Activated T-cell treated with anti-CD3 and anti-CD28 coated beads, Interleukin-2, amount 50 U/mL, for 48 hours (primary cell): Measurements from ENCODE around the gene OXGR1.
"Not testable (repeated sequence)": the region's sequence is repeated elsewhere in the genome, so short reads cannot be mapped to it uniquely, and the experiment has no call there.

Experiments used
- DNase-seq, 2 experiments: peaks; one replicate each; pipeline ENCODE4 v3.0.0-alpha.2; 2020

OXGR1 gene

DNA sequence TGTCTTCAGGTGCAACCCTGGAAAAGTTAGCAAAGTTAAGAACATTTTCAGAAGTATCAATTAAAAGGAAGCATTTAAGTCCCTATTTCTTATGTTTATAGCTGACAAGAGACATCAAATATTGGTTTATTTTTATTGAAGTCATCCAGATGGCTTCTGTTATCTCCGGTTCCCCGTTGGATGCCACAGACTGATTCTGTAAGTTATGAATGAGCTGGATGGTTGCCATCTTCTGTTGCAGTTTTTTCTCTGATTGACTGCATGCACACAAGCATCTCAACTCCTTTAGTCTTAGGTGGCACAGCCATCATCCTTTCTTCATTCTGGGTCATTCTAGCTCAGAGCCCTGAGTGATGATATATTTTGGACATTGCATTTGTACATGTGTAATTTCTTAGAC, 10.6 kb upstream of the OXGR1 start:
- no peak for DNase-seq

DNA sequence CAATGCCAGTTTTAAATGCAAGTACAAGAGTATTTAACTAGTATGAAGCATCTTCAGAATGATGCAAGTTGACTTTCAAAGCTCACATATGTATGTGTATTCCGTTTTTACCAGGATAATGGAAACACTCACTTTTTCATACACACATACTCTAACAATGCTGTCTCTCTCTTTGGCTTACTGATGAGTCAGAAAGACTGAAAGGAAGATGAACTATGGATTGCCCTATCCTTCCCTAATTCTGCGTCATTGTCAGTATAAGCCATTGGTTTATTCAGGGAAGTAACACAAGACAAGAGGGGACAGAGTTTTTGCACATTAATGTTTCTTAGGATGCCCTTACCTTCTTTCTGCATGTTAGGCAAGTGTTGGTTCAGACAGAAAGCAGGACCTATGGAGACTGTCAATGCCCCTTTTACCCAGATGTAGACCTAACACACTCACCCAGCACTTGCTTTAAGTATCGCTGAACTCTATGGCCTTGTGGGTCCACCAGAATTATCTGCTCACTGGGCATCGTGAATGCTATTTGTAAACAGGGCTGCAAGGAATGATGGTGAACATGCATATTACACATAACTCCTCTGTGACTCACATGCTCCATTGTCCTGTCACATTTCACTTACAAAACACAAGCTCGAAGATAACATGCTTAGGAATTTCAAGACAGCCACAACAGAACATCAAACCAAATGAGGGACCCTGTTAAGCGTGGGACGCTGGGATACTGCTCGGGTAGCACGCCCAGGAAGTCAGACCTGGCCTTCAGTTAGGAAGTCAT, 10.0 kb upstream of the OXGR1 start:
- DNase-seq = no peak

DNA sequence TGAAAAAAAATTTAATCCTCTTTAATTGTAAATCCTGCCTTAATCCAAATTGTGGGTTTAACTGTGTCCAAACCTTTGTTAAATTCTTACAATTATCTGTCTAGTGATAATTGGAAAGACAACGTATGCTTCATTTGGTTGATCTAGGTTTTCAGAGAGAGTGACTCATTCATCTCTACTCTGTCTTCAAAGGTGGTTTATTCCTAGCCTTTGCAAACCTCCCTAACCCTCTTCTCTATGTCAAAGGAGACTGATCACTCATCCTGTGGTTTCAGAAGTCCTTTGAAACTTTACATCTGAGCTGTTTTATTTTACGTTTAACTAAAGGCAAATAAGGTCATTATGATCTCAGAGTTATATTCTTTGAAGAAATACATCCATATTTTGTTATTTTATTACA, 8.8 kb upstream of the OXGR1 start:
- no peak for DNase-seq

DNA sequence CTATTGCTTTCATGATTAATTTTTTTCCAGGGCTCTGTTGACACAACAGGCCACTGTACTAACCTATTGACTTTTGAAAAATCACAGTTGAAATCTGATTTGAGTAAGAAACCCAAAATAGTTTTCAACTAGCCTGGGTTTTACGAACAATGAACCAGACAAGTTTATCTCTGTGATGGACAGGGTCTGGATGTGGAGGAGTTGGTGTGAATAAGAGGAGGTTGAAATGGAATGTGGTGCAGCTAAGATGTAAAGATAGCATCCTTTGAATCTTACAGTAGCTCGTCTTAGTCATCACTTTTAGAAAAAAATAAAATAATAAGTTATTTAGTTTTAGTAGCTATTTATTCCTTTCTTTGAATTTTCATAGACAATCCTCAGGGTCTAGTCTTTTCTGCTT, 8.3 kb upstream of the OXGR1 start:
- DNase-seq = no peak

GRCh38 chr13:97001636-97002035, 7.4 kb upstream of the OXGR1 start:
- no peak for DNase-seq

DNA sequence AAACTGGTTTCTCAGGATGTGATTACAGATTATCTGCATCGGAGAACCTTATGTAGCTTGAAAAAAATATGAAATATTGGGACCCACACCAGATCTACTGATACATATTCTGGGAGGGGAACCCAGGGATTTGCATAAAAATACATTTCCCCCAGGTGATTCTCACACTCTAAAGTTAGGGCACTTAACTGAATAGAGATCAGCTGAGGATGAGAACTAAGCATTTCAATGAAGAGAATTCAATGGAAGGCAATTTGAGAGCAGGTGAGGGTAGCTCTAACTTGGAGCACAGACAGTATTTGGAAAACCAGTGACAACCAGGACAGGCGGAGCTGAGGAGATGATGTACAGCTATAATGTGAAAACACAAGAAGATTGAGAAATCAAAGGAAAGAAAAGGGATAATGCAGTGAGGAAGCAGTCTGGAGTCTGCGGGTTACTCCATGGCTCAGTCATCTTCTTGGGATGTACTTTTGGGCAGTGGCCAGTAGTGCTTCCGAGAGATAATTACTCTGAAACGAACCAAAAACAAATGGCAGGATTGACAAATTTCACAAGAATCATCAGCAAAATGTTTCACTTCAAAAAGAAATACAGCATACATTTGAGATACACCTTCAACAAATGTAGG, 6.1 kb upstream of the OXGR1 start:
- DNase-seq = no peak

GRCh38 chr13:96999091-96999490, 4.8 kb upstream of the OXGR1 start:
- DNase-seq = no peak

GRCh38 chr13:96998051-96998450, 3.8 kb upstream of the OXGR1 start:
- no peak for DNase-seq

DNA sequence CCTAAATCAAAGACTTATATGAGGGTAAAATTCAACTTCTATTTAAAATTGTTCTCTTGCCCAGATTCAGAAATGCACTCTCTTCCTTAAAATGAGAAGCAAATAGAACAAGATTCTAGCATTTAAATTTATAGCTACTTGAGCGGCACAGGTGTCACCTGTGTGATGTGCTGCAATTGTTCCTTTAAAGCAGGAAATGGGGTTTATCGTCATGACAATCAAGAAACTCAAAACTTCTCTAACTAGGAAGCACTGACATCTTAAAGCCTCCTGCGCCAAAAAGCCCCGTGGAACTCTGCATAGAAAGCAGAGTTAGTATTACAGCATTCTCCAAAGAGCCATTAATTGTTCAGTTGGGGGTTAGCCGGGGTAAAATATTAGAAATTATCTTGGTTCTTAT, 2.6 kb upstream of the OXGR1 start:
- no peak for DNase-seq

DNA sequence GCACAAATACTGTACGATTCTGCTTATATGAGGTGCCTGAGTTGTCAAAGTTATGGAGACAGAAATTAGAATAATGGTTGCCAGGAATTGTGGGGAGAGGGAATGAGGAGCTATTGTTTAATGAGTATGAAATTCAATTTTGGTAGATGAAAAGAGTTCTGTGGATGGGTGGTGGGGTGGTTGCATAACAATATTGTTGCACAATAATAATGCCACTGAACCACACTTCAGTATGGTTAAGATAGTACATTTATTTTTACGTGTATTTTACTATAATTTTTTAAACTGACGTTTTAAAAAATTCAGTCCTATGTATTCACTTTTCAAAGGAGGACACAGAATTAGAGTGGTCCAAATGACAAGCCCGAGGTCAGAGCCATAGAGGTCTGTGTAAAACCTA, 1.8 kb upstream of the OXGR1 start:
- no peak for DNase-seq

DNA sequence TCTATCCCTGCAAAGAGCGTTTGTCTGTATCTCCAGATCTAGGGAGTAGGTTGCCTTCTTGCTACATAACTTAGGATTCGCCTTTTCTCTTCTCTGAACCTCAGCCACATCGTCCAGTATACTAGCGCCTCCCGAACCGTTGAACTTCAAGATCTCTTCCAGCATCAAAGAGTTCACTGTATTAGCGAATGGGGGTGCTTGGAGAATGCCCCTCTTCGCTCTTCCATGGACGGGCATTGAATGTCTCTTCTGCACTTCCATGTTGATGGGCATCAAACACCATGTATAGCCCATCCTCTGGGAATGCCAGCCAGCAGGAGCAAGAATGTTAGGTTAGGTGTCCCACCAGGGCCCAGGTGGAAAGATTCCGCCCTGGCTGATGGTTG, 575 bp upstream of the OXGR1 start:
- no peak for DNase-seq

DNA sequence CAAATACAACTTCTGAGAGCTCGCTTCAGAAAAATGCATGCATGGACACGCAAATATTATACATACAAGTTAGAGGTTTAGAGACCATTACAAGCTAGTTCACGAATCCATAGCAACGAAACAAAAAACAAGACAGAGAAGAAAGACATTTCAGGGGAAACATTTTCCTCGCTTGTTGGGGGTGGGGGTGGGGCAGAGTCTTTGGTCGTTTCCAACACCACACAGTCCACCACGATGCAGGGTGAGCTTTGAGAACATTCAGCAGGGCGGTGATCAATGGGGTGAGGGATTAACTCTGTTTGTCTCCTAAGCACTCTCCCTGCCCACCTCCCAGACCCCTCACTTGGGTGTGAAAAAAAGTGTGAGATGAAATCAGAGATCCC, 651 bp downstream of the OXGR1 start:
- DNase-seq = no peak

GRCh38 chr13:96992633-96993032, 1.6 kb downstream of the OXGR1 start:
- no peak for DNase-seq

- no peak for DNase-seq
Measured at GRCh38 chr13:96991072-96991471, 3.2 kb downstream of the OXGR1 start.

GRCh38 chr13:96988441-96988840, 5.8 kb downstream of the OXGR1 start:
- DNase-seq = no peak

- no peak for DNase-seq
Measured at GRCh38 chr13:96984051-96984508, 10.2 kb downstream of the OXGR1 start.

DNA sequence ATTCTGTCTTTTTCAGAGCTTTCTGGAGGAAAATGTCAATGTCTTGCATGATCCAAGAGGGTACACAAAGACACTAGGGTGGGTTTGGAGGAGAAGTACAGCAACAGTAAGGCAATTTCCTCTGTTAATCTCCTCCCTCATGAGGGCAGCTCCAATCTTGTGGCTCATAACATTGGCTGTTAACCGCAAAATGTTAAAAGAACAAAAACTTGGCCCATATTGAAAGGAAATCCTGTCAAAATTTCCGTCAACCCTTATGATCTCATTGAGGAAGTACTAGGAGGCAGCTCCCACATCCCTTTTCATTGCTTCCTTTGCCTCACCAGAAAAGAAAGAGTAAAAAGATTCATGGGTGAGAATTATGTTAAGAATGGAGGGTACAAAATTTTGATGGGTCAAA, 11.6 kb downstream of the OXGR1 start:
- no peak for DNase-seq

GRCh38 chr13:96979861-96980260, 14.4 kb downstream of the OXGR1 start:
- not testable (repeated sequence) for DNase-seq

GRCh38 chr13:96968027-96968426, 26.2 kb downstream of the OXGR1 start:
- DNase-seq = no peak

DNA sequence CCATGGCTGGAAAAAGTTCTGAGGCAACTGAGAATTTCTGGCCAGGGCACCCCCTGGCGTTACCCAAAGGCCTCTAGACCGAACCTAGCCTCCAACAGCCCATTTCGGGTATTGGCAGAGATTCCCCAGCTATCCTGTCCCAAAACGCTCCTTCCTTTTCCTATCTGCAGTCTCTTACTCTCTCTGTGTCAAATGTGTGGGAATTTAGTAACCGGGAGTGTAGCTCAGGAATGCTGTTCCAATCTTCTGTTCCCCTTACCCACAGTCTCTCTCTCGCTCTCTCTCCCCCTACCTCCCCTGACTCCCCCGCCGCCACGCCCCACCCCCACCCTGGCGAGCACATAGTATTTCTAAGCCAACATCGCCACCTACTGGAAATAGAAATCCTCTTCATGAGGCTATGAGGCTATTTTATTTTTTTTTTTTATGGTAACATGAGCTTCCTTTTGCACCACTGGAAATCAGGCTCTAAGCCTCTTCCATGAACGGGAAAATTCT, 27.0 kb downstream of the OXGR1 start:
- no peak for DNase-seq

DNA sequence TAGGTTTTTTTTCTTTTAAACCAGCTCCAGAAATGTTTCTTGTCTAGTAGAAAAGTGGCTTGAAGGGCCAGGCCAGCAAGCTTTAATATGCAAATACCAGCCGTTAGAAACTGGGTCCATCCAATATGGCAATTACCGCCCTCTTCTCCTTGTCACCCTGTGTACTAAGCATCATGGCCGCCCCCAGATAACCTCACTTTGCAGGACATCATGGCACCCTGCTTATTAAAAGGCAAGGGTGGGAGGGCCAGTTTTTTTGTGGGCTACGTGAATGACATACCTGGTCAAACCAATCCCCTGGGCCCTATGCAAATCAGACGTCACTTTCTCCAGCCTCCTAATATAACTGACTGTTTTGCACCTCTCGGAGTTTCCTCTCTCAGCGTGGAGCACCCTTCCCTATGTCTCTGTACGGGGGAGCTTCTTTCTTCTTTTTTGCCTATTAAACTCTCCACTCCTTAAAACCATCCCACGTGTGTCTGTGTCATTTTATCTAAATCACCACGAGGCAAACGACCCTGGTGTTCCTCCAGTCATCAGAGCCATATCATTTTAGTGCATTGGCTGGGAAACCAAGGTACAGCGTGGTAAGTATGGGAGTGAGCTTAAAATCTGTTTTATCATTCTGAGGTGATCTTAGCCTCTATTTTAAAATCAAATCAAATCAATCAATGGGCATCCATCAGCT, 27.7 kb downstream of the OXGR1 start:
- DNase-seq = no peak

GRCh38 chr13:96963786-96964475, 30.3 kb downstream of the OXGR1 start:
- no peak for DNase-seq

- DNase-seq = no peak
Measured at GRCh38 chr13:96960379-96960778, 33.9 kb downstream of the OXGR1 start.
